PC-3 (cell line): Measurements from ENCODE around the gene HES7.

Experiments used
- EZH2phosphoT487 ChIP-seq: fragments of 300-600 bp; sonication (generic); IDR thresholded peaks from 2 replicates; pipeline ENCODE4 v1.6.1; 2018; ENCODE audit warnings: mild to moderate bottlenecking, antibody characterized with exemption, low read length, borderline replicate concordance
- TF ChIP-seq, protein P1 (sequence below): fragments of 300-600 bp; sonication (generic); conservative IDR thresholded peaks from 2 replicates; pipeline ENCODE4 v1.5.1; 2017; ENCODE audit warnings: antibody characterized with exemption, low read depth, mild to moderate bottlenecking, low read length

DNA sequence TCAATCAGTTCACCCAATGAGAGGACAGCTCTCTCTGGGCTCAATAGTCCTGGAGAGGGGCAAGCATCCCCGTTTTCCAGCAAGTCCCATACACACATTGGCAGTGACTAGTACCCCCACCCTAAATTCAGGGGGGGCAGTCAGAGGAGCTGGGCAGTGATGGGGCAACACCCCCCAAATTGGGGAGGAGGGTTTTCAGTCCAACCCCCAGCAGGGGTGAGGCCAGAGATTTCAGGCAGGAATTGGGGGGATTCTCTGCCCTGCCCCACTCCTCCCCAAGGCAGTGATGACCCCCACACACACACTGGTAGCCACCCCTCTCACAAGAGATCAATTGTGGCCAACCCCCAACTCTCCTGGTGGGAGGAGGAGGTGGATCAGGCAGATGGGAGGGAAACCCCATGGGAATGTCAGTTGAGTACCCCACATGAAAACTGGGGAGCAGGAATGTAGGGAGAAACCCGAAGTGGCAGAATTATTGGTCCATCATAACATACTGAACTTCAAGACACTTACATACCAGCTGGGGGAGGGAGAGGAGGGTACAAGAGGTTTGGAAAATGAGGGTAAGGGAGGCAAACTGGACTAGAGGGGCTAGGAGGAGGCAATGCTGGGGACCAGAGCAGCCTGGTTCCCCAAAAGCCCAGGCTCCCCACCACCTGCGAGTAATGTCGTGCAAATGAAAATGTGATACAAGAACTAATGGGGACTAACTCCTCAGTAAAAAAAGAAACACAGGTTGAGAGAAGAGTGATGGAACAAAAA, 35.7 kb upstream of the HES7 start:
- TF ChIP-seq, protein P1, sequence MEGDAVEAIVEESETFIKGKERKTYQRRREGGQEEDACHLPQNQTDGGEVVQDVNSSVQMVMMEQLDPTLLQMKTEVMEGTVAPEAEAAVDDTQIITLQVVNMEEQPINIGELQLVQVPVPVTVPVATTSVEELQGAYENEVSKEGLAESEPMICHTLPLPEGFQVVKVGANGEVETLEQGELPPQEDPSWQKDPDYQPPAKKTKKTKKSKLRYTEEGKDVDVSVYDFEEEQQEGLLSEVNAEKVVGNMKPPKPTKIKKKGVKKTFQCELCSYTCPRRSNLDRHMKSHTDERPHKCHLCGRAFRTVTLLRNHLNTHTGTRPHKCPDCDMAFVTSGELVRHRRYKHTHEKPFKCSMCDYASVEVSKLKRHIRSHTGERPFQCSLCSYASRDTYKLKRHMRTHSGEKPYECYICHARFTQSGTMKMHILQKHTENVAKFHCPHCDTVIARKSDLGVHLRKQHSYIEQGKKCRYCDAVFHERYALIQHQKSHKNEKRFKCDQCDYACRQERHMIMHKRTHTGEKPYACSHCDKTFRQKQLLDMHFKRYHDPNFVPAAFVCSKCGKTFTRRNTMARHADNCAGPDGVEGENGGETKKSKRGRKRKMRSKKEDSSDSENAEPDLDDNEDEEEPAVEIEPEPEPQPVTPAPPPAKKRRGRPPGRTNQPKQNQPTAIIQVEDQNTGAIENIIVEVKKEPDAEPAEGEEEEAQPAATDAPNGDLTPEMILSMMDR = no peak
- no peak for TF ChIP-seq EZH2phosphoT487
